ENCODE measurements around the gene SYT17.
"Not testable (repeated sequence)": the region's sequence is repeated elsewhere in the genome, so short reads cannot be mapped to it uniquely, and the experiment has no call there.

Gene SYT17

DNA sequence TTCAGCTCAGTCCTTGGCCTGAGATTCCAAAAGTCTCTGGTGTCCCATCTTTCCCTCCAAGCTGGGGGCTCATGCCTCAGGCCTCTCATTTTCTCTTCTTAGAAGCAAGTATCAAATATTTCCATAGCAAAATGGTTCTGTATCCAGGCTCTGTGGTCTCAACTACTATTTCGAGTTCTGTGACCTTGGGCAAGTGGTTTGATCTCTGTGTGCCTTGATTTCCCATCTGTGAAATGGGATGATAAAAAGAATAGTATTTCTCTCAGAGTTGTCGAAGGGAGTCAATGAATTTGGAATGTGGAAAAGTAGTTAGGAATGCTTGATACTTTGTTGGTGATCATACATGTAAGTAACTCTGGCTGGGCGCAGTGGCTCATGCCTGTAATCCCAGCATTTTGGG lies 6.4 kb downstream of the SYT17 start:
- no peak for DNase-seq

- DNase-seq: no peak
These were observed 7.6 kb downstream of the SYT17 start for GRCh38 chr16:19175492-19176262.

DNA sequence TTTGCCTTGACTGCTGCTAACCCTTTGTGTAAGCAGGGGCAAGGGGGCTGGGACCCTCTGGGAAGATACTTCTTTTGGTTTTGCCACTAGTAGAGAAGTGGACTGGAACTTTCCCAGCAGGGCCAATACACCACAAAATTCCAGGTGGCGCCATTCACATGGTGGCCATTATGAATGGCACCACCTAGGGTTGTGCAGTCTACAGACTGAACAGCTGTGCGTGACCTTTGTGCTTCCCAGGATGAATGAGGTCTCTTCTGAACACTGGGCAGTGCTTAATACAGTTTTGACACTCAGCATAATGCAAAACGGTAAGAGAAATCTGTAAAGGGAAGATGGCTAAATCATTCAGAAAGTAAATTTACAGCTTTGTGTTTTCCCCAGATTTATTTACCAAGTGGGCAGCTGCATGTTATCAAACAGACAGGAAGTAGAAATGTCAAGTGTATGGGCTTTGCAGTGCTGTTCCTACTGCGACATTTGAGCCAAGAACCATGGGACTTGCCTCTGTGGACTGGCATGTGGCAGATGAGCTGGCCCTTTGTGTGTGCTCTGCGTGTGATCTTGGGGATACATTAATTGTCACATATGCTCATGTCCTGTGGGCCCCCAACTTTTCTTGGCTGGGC lies 9.2 kb downstream of the SYT17 start:
- DNase-seq: no peak

DNA sequence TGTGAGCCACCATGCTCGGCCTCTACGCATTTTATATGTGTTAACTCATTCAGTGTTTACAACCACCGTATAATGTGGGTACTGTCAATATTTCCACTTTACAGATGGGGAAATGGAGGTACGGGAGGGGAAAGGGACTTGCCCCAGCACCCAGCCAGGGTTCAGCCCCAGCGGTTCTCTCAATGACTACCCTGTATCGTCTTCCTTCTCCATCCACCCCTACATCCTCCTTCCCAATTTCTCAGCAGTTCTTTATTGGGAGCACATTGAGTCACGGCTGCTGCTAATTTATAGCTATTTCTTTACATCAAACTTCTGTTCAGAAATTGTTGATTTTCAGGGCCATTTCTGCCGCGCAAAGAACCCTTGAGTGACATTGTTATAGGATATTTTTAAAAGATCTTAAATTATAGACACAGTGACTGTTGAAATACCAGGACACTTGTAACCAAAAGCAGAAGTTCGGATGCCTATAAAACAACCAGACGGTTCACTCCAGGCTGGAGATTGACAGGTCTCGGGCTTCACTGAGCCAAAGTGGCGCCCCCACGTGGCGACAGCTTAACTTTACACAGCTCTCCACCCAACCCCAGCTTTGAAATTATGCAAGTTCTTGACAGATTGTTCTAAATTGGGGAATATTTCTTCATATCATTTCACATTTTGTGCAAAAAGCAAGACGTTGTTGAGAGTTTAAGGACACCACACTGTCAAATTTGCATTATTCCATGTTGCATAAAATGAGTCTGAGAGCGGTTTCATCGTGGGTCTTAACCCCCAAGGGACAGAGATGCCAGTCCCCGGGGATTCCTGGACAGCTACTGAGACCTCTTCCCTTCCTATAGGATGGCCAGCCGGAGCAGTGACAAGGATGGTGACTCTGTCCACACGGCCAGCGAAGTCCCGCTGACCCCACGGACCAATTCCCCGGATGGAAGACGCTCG lies 11.8 kb downstream of the SYT17 start:
- no peak for DNase-seq

GRCh38 chr16:19180741-19181140 lies 12.7 kb downstream of the SYT17 start:
- no peak for DNase-seq

DNA sequence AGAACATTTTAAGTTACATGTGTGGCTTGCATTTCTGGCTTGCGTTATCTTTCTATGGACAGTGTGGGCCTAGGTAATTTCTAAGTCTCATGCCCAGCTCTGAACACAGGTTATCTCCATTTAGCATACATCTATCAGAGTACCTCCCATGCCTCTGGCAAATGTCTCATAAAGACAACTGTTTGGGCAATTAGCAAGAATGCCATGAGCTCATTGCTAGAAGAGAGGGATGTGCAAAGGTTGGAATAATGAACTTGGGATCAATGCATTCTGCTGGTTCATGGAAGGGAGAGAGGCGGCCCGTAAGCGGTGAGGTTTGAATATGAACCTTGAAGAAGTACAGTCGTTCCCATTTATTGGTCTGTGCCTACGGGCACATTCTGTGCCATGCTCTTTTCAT lies 14.4 kb downstream of the SYT17 start:
- no peak for DNase-seq

GRCh38 chr16:19183187-19183586 lies 15.1 kb downstream of the SYT17 start:
- no peak for DNase-seq

- no peak for DNase-seq
These were observed 16.9 kb downstream of the SYT17 start for GRCh38 chr16:19184823-19185509.

GRCh38 chr16:19185510-19185851 lies 17.4 kb downstream of the SYT17 start:
- no peak for DNase-seq

GRCh38 chr16:19186408-19186807 lies 18.4 kb downstream of the SYT17 start:
- DNase-seq: no peak

GRCh38 chr16:19187961-19188360 lies 19.9 kb downstream of the SYT17 start:
- not testable (repeated sequence) for DNase-seq

GRCh38 chr16:19188406-19188805 lies 20.4 kb downstream of the SYT17 start:
- no peak for DNase-seq

DNA sequence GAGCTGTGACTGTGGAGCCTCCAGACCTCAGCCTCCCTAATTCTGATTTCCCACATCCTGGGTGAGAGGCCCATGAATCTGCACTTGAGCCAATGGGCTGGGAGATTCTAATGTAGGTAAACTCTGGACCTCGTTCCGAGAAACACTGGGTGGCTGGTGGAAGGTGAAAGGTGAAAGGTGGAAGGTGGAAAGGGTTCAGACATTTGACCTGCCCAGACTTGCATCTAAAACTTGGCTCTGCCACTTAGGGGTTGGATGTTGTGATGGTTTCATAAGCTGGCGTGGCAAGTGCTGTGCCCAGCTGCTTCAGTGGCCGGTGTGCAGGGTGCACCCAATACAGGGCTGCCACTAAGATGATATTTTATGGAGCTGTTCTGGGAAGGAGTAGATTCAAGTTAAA lies 24.8 kb downstream of the SYT17 start:
- no peak for DNase-seq

- no peak for DNase-seq
These were observed 28.8 kb downstream of the SYT17 start for GRCh38 chr16:19196871-19197270.

GRCh38 chr16:19203374-19203966 lies 35.4 kb downstream of the SYT17 start:
- no peak for DNase-seq

- no peak for DNase-seq
These were observed 42.4 kb downstream of the SYT17 start for GRCh38 chr16:19210280-19210924.

DNA sequence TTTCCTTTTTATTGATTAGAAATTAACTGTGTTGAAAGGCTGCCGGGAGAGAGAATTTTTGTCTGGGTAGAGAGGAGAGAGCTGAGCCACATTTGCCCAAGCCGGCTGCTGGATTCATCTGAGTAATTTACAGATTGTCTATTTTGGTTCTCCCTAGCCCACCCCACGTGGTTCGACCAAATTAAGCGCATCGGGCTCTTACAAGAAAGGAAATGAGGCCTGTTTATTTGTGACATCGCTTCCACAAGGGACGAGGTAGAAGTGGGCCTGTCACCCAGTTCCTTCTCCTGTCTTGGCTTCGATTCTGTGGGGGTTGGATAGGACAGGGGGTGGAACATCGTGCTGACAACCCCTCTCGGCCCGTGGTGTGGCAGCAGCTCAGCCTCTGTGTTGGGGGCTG lies 42.9 kb downstream of the SYT17 start:
- no peak for DNase-seq

GRCh38 chr16:19212059-19212458 lies 44.0 kb downstream of the SYT17 start:
- DNase-seq: no peak

DNA sequence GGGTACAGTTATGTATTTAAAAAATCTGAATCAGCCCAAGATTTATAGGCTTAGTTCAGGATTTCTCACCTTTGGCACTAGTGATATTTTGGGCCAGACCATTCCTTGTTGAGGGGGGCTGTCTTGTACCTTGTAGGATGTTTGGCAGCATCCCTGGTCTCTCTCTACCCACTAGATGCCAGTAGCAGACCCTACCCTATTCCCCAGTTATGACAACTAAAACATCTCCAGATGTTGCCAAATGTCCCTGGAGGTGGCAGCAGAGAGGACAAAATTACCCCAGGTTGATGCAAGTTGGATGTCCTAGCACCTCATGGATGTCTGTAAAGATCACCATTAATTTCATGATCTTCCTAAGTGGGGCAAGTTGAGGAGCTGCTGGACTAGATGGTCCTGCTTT lies 45.8 kb downstream of the SYT17 start:
- no peak for DNase-seq

DNA sequence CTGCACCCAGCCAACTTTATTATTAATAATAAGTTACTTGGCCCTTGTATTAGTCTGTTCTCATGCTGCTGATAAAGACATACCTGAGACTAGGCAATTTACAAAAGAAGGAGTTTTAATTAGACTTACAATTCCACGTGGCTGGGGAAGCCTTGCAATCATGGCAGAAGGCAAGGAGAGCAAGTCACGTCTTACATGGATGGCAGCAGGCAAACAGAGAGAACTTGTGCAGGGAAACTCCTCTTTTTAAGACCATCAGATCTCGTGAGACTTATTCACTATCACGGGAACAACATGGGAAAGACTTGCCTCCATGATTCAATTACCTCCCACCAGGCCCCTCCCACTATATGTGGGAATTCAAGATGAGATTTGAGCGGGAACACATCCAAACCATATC lies 47.7 kb downstream of the SYT17 start:
- no peak for DNase-seq

DNA sequence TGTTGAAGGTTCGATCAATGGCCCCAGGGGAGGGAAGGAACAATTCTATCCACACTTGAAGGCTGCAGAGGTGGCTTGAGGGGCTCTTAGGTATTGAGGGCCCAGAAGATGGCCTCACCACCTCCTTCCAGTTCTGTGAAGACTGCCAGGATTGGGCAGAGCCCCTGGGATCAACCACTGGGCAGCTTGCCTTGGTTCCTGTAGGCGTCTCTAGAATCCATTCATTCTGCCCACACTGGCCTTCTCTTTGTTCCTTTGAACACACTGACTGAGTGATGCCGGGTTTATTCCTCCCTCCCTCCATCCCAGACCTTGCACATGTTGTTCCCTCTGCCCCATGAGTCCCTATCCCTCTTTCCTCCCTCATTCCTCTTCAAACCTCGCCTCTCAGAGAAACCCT lies 50.5 kb downstream of the SYT17 start:
- DNase-seq: no peak

DNA sequence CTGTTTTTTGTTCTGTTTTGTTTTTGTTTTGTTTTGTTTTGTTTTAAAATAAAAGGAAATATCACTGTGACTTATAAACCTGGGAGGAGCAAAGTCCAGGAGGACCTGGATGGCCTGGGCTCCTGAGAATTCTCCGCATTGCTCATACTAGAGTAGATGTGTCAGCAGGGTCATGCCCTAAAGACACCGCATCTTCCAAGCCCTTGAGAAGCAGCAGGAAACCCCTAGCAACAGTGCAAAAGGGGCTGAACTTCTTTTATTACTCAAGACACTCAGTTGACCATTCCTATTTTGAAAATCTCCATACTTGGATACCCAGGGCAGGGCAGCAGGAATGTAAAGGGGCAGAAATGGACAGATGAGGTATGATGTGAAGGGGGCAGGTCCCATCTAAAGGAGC lies 51.8 kb downstream of the SYT17 start:
- no peak for DNase-seq

All from cerebellar nuclear complex (tissue), 1 donor.